Neutrophil (primary cell): Measurements from ENCODE around the gene LZTS2.

Source experiments
- H3K27ac ChIP-seq: fragments of 200-600 bp; sonication (generic); 2 replicates; pipeline ENCODE4 v1.5.1; 2016; ENCODE audit warnings: mild to moderate bottlenecking, moderate library complexity
- H3K27me3 ChIP-seq: fragments of 200-600 bp; sonication (generic); 2 replicates; pipeline ENCODE4 v1.6.0; 2016; ENCODE audit warnings: mild to moderate bottlenecking
- H3K36me3 ChIP-seq: fragments of 200-600 bp; sonication (generic); 2 replicates; pipeline ENCODE4 v1.5.1; 2017
- H3K4me1 ChIP-seq, 2 experiments: fragments of 200-600 bp in 1 of 2; sonication (generic) in 1 of 2; 1 replicate in 1 of 2; 2 replicates in 1 of 2; pipeline versions ENCODE4 v1.5.1 to v1.6.1; 2013 to 2016; ENCODE audit warnings: low read depth in 1 of 2, low read length in 1 of 2, mild to moderate bottlenecking in 1 of 2, moderate library complexity in 1 of 2; ENCODE audit not compliant: control insufficient read depth in 1 of 2, insufficient read depth in 1 of 2
- H3K4me3 ChIP-seq, 2 experiments: fragments of 200-600 bp in 1 of 2; sonication (generic) in 1 of 2; 1 replicate in 1 of 2; 2 replicates in 1 of 2; pipeline ENCODE4 v1.5.1; 2013 to 2016; ENCODE audit warnings: low read depth in 1 of 2, low read length in 1 of 2, mild to moderate bottlenecking in 1 of 2, moderate library complexity in 1 of 2
- H3K9me3 ChIP-seq: fragments of 200-600 bp; sonication (generic); 2 replicates; pipeline ENCODE4 v1.5.1; 2016
- CTCF ChIP-seq: fragments of 200-600 bp; sonication (generic); IDR thresholded peaks from 2 replicates; pipeline ENCODE4 v1.5.1; 2016; ENCODE audit warnings: antibody characterized with exemption

The LZTS2 gene

DNA sequence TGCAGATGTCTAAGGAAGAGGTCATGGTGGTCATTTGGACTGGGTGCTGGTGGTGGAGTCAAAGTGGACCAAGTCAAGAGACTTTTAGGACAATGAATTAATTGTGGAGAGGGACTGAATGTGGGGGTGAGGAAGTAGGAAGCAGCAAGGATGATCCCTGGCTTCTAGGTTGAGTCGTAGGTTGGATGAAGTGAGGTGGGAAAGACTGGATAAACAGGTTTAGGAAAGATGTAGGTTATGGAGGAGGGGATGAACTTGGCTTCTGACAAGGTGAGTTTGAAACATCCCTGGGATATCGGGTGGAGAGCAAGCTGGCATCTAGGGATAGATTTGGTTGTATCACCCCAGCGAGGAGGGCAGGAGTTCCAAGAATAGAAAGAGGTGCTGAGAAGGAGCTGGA lies 22.7 kb upstream of the LZTS2 start:
- no peaks in the 10 kb centered on the region for H3K27me3 ChIP-seq
- TF ChIP-seq CTCF = no peak
- H3K27ac ChIP-seq = no peak overlapping the region
- no peak overlapping the region for H3K4me3 ChIP-seq
- no peaks in the 10 kb centered on the region for H3K9me3 ChIP-seq
- H3K36me3 ChIP-seq = peaks cover 32% of the 10 kb centered on the region
- H3K4me1 ChIP-seq = no peaks in the 10 kb centered on the region

DNA sequence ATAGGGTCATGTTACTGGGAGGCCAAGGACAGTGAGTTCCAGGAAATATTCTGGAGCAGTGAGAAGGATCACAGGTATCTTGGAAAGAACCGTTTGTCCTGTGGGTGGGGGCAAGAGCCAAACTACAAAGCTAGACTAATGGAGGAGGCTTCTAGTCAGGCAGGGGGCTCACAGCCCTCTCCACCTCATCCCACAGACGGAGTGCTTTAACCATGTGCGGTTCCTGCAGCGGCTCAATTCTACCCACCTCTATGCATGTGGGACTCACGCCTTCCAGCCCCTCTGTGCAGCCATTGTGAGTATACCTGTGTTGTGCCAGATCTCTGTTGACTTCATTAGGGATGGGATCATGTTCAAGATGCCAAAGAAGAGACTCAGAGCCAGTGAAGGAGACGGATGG lies 22.2 kb upstream of the LZTS2 start:
- Histone ChIP-seq H3K4me1 (no peaks in the 10 kb centered on the region), H3K27me3 (no peaks in the 10 kb centered on the region), H3K27ac (no peak overlapping the region), H3K4me3 (no peak overlapping the region), H3K9me3 (no peaks in the 10 kb centered on the region), H3K36me3 (peaks cover 32% of the 10 kb centered on the region)
- no peak for TF ChIP-seq CTCF

- no peak for TF ChIP-seq CTCF
These were observed 21.3 kb upstream of the LZTS2 start for GRCh38 chr10:100978121-100978900.

GRCh38 chr10:100978901-100979195 lies 20.8 kb upstream of the LZTS2 start:
- H3K4me3 ChIP-seq = no peak overlapping the region
- no peaks in the 10 kb centered on the region for H3K27me3 ChIP-seq
- no peak overlapping the region for H3K27ac ChIP-seq
- H3K4me1 ChIP-seq = no peaks in the 10 kb centered on the region
- no peaks in the 10 kb centered on the region for H3K9me3 ChIP-seq
- H3K36me3 ChIP-seq = peaks cover 32% of the 10 kb centered on the region
- no peak for TF ChIP-seq CTCF

More at GRCh38 chr10:100978121-100978900, 21.3 kb upstream of the LZTS2 start:
- H3K36me3 ChIP-seq = peaks cover 32% of the 10 kb centered on the region
- no peak overlapping the region for H3K4me3 ChIP-seq
- no peaks in the 10 kb centered on the region for H3K27me3 ChIP-seq
- no peaks in the 10 kb centered on the region for H3K4me1 ChIP-seq
- no peaks in the 10 kb centered on the region for H3K9me3 ChIP-seq
- H3K27ac ChIP-seq = no peak overlapping the region

GRCh38 chr10:100979791-100980272 lies 19.8 kb upstream of the LZTS2 start:
- no peak for TF ChIP-seq CTCF
- Histone ChIP-seq H3K36me3 (peaks cover 32% of the 10 kb centered on the region), H3K27me3 (no peaks in the 10 kb centered on the region), H3K9me3 (no peaks in the 10 kb centered on the region), H3K4me3 (no peak overlapping the region), H3K27ac (no peak overlapping the region), H3K4me1 (no peaks in the 10 kb centered on the region)
